GM18868 (cell line): ENCODE data around the gene MRPS17.
"Not testable (repeated sequence)": the region's sequence is repeated elsewhere in the genome, so short reads cannot be mapped to it uniquely, and the experiment has no call there.

Source experiments
- ATAC-seq: cut with Tn5 transposase; IDR thresholded peaks from one replicate; pipeline ENCODE4 v1.9.1; 2021; ENCODE audit warnings: mild to moderate bottlenecking, moderate library complexity; ENCODE audit not compliant: unreplicated experiment

MRPS17 gene

GRCh38 chr7:55951637-55952351 lies at the start of gene MRPS17:
Gene MRPS17 (plus strand): TSS chr7:55951877. CDS start chr7:55953196, 1,319 bp downstream.
- ATAC-seq: peak; percentile 100

- peak; percentile 99 for ATAC-seq
These were observed 47.5 kb upstream of the MRPS17 start for GRCh38 chr7:55903985-55904759.

GRCh38 chr7:55912748-55913158 lies 38.9 kb upstream of the MRPS17 start:
- ATAC-seq: no peak

GRCh38 chr7:55917771-55918170 lies 33.9 kb upstream of the MRPS17 start:
- no peak for ATAC-seq

GRCh38 chr7:55928006-55928767 lies 23.5 kb upstream of the MRPS17 start:
- no peak for ATAC-seq

GRCh38 chr7:55931421-55932151 lies 20.1 kb upstream of the MRPS17 start:
- ATAC-seq: no peak

- no peak for ATAC-seq
These were observed 12.1 kb upstream of the MRPS17 start for GRCh38 chr7:55939514-55940123.

- no peak for ATAC-seq
These were observed 5.1 kb upstream of the MRPS17 start for GRCh38 chr7:55946545-55946944.

- not testable (repeated sequence) for ATAC-seq
These were observed 635 bp downstream of the MRPS17 start for GRCh38 chr7:55952352-55952671.

GRCh38 chr7:55953707-55954475 lies 2.2 kb downstream of the MRPS17 start:
- no peak for ATAC-seq

- ATAC-seq: no peak
These were observed 5.5 kb downstream of the MRPS17 start for GRCh38 chr7:55957190-55957589.

GRCh38 chr7:55962014-55962413 lies 10.3 kb downstream of the MRPS17 start:
- ATAC-seq: no peak

GRCh38 chr7:55963584-55964168 lies 12.0 kb downstream of the MRPS17 start:
- ATAC-seq: no peak

GRCh38 chr7:55964261-55965099 lies 12.8 kb downstream of the MRPS17 start, which contains the start of gene NIPSNAP2:
Gene NIPSNAP2 (plus strand): TSS chr7:55964585. CDS start chr7:55964610, 25 bp downstream.
- peak; percentile 82 for ATAC-seq

- ATAC-seq: no peak
These were observed 13.4 kb downstream of the MRPS17 start for GRCh38 chr7:55965100-55965470.

GRCh38 chr7:55965805-55966421 lies 14.2 kb downstream of the MRPS17 start:
- no peak for ATAC-seq

- no peak for ATAC-seq
These were observed 15.2 kb downstream of the MRPS17 start for GRCh38 chr7:55966851-55967250.

GRCh38 chr7:55969391-55969790 lies 17.7 kb downstream of the MRPS17 start:
- no peak for ATAC-seq
